K562 (cell line): ENCODE results near the gene IRF2. TPM values are rescaled to one million over a fixed set of nuclear protein-coding genes. Genes with fewer than 3 reads are reported as not detected.

Experiments used
- BMI1 ChIP-seq: fragments of 150-350 bp; IDR thresholded peaks from 2 replicates; pipeline ENCODE4 v1.6.1; 2014; ENCODE audit warnings: low read length
- CBFA2T3 ChIP-seq: fragments of 450-650 bp; IDR thresholded peaks from 2 replicates; pipeline ENCODE4 v1.6.1; 2017
- ILK ChIP-seq: fragments of 450-650 bp; IDR thresholded peaks from 2 replicates; pipeline ENCODE4 v1.6.1; 2016; ENCODE audit warnings: missing genetic modification characterization, low read depth, mild to moderate bottlenecking, missing compliant biosample characterization, moderate library complexity, borderline replicate concordance
- MBD2 ChIP-seq: sonication (generic); IDR thresholded peaks from 2 replicates; pipeline ENCODE4 v1.6.1; 2016; ENCODE audit warnings: low read depth, borderline replicate concordance
- SMAD2 ChIP-seq: fragments of 150-350 bp; IDR thresholded peaks from 2 replicates; pipeline ENCODE4 v1.6.1; 2014; ENCODE audit warnings: low read depth, mild to moderate bottlenecking, low read length
- TBP ChIP-seq: optimal IDR thresholded peaks from 2 replicates; pipeline ENCODE3; 2011; ENCODE audit warnings: low read depth, low read length, improper control_type of control experiment
- ZNF165 ChIP-seq: fragments of 250-450 bp; sonication (Bioruptor Pico); IDR thresholded peaks from 2 replicates; pipeline ENCODE4 v1.4.0; 2020; ENCODE audit warnings: borderline replicate concordance
- ZNF324 ChIP-seq: fragments of 250-450 bp; sonication (Bioruptor Pico); IDR thresholded peaks from 2 replicates; pipeline ENCODE4 v1.4.0; 2020; ENCODE audit warnings: mild to moderate bottlenecking
- ZNF507 ChIP-seq: conservative IDR thresholded peaks from 2 replicates; pipeline ENCODE4 v1.6.1; 2017; ENCODE audit warnings: missing genetic modification characterization, missing compliant biosample characterization
- ZNF695 ChIP-seq: fragments of 450-650 bp; formaldehyde crosslinking; IDR thresholded peaks from 2 replicates; pipeline ENCODE4 v1.4.0; 2020; ENCODE audit warnings: mild to moderate bottlenecking, moderate library complexity
- polyA plus RNA-seq, 8 experiments: library from polyadenylated mRNA; depleted of rRNA in 4 of 8; stranded (reverse) in 5 of 8; unstranded in 3 of 8; fragments of >200 nt; fragmentation: Nextera tagmentation in 2 of 8; fragmentation: Illumina TruSeq in 1 of 8; extraction: Ambion mirVana in 2 of 8; extraction: Trizol in 1 of 8; gene quantifications; 2 replicates each; pipeline versions ENCODE4 v1.2.1 to v1.2.3, GENCODE V29; 2011 to 2014; ENCODE audit warnings: inconsistent platforms in 1 of 8, missing spikeins in 1 of 8
- total RNA-seq, 7 experiments: library from RNA; depleted of rRNA in 6 of 7; stranded (reverse); fragments of >200 nt in 6 of 7; fragmentation: Illumina TruSeq in 2 of 7; extraction: Trizol in 2 of 7; gene quantifications; 2 replicates each; pipeline versions ENCODE4 v1.2.1 to v1.2.3, GENCODE V29; 2011 to 2021; ENCODE audit warnings: low replicate concordance in 1 of 7
- TF ChIP-seq, protein P1 (sequence below): fragments of 200-400 bp; formaldehyde crosslinking; IDR thresholded peaks from 2 replicates; pipeline ENCODE4 v1.6.1; 2017; ENCODE audit warnings: mild to moderate bottlenecking, low read depth, low read length, moderate library complexity
- TF ChIP-seq, protein P2 (sequence below): fragments of 450-650 bp; formaldehyde crosslinking; IDR thresholded peaks from 2 replicates; pipeline ENCODE4 v1.4.0; 2022; ENCODE audit warnings: mild to moderate bottlenecking, moderate library complexity
- TF ChIP-seq, protein P3 (sequence below): fragments of 250-450 bp; sonication (Bioruptor Pico); IDR thresholded peaks from 2 replicates; pipeline ENCODE4 v1.5.0; 2021; ENCODE audit warnings: mild to moderate bottlenecking, moderate library complexity
- TF ChIP-seq, protein P4 (sequence below): fragments of 200-800 bp; sonication (Bioruptor generic); IDR thresholded peaks from 2 replicates; pipeline ENCODE4 v1.6.1; 2016; ENCODE audit warnings: missing genetic modification characterization, missing compliant biosample characterization
- TF ChIP-seq, protein P5 (sequence below): fragments of 250-450 bp; sonication (Bioruptor Pico); IDR thresholded peaks from 2 replicates; pipeline ENCODE4 v1.9.0; 2021; ENCODE audit warnings: mild to moderate bottlenecking, inconsistent platforms

The IRF2 gene
- total and polyA plus RNA-seq, 9 of the 15 experiments (the other 6 are each of a cell fraction or from before 2014, with no cell fraction given): 7.1 to 17.1 (median 11.3) TPM

DNA sequence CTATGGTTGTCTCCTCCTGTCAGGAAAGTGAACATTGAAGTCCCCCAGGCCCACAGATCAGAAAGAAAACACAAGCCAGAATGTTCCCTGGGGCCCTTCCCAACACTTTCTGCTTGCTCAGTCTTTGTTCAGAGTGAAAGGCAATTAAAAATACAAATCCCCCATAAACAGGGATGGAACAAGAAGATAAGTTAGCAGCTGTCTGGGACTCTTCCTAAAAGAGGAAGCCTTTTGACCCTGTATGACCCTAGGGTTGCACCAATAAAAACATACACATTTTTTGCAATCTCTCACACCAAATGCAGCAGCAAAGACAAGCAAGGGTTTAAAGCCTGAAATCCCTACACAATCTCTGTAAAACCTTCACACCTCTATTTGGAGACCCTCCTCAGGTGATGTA lies 22.6 kb downstream of the IRF2 start (continued):
- TF ChIP-seq, protein P1, sequence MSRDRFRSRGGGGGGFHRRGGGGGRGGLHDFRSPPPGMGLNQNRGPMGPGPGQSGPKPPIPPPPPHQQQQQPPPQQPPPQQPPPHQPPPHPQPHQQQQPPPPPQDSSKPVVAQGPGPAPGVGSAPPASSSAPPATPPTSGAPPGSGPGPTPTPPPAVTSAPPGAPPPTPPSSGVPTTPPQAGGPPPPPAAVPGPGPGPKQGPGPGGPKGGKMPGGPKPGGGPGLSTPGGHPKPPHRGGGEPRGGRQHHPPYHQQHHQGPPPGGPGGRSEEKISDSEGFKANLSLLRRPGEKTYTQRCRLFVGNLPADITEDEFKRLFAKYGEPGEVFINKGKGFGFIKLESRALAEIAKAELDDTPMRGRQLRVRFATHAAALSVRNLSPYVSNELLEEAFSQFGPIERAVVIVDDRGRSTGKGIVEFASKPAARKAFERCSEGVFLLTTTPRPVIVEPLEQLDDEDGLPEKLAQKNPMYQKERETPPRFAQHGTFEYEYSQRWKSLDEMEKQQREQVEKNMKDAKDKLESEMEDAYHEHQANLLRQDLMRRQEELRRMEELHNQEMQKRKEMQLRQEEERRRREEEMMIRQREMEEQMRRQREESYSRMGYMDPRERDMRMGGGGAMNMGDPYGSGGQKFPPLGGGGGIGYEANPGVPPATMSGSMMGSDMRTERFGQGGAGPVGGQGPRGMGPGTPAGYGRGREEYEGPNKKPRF: no peak
- TF ChIP-seq ZNF165 (no peak), ZNF507 (tag) (no peak), ZNF695 (no peak), BMI1 (no peak), TBP (no peak), ZNF324 (CRISPR knock-in tag) (no peak), SMAD2 (no peak), CBFA2T3 (peak; percentile 95), ILK (tag) (no peak), MBD2 (no peak)
- TF ChIP-seq, protein P2, sequence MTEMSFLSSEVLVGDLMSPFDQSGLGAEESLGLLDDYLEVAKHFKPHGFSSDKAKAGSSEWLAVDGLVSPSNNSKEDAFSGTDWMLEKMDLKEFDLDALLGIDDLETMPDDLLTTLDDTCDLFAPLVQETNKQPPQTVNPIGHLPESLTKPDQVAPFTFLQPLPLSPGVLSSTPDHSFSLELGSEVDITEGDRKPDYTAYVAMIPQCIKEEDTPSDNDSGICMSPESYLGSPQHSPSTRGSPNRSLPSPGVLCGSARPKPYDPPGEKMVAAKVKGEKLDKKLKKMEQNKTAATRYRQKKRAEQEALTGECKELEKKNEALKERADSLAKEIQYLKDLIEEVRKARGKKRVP (CRISPR knock-in tag): no peak
- TF ChIP-seq, protein P3, sequence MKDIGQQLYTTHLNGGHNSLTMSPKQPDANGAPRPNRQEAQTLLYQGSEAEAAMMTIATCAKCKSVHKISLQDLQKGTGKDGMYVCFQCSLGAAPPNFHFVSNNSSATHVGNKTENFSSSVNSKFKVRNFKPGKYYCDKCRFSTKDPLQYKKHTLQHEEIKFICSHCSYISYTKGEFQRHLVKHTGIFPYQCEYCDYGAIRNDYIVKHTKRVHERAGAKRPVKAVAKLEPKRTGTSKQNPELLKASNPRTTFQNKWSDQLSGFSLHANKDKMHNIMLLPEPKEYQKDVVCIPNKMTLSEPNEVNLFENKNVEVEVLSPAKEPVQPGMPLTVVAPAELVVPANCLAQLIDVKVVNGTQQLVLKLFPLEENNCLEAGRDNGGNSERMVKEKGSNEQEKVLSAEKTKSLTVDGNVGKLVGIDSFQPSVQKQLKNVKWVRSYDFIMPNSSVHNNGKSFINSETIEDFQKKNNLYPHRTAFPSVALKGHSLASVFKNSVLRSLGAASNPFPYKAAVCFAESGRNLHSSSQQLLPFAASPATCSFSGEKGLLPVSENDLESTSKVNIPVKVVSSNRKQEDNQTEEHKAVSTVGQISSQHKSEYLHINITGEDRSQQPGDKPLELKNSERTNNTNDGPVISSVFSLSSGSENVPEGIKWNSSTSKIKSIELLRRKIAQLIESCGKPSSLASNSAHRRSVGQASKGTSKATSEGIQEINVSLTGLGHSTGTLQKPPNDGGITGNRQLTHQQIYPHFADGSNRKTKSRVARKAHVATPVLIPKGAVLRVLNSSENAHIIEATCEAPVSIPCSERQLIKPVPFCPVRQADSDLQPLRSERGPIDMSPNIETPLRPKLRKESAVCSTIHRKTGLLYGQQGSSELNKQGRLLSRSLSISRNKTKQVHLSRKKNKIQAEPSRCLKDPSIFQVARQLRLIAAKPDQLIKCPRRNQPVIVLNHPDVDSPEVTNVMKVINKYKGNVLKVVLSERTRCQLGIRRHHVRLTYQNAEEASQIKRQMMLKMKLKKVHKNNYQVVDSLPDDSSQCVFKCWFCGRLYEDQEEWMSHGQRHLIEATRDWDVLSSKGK: no peak
- TF ChIP-seq, protein P4, sequence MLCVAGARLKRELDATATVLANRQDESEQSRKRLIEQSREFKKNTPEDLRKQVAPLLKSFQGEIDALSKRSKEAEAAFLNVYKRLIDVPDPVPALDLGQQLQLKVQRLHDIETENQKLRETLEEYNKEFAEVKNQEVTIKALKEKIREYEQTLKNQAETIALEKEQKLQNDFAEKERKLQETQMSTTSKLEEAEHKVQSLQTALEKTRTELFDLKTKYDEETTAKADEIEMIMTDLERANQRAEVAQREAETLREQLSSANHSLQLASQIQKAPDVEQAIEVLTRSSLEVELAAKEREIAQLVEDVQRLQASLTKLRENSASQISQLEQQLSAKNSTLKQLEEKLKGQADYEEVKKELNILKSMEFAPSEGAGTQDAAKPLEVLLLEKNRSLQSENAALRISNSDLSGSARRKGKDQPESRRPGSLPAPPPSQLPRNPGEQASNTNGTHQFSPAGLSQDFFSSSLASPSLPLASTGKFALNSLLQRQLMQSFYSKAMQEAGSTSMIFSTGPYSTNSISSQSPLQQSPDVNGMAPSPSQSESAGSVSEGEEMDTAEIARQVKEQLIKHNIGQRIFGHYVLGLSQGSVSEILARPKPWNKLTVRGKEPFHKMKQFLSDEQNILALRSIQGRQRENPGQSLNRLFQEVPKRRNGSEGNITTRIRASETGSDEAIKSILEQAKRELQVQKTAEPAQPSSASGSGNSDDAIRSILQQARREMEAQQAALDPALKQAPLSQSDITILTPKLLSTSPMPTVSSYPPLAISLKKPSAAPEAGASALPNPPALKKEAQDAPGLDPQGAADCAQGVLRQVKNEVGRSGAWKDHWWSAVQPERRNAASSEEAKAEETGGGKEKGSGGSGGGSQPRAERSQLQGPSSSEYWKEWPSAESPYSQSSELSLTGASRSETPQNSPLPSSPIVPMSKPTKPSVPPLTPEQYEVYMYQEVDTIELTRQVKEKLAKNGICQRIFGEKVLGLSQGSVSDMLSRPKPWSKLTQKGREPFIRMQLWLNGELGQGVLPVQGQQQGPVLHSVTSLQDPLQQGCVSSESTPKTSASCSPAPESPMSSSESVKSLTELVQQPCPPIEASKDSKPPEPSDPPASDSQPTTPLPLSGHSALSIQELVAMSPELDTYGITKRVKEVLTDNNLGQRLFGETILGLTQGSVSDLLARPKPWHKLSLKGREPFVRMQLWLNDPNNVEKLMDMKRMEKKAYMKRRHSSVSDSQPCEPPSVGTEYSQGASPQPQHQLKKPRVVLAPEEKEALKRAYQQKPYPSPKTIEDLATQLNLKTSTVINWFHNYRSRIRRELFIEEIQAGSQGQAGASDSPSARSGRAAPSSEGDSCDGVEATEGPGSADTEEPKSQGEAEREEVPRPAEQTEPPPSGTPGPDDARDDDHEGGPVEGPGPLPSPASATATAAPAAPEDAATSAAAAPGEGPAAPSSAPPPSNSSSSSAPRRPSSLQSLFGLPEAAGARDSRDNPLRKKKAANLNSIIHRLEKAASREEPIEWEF: no peak
- TF ChIP-seq, protein P5, sequence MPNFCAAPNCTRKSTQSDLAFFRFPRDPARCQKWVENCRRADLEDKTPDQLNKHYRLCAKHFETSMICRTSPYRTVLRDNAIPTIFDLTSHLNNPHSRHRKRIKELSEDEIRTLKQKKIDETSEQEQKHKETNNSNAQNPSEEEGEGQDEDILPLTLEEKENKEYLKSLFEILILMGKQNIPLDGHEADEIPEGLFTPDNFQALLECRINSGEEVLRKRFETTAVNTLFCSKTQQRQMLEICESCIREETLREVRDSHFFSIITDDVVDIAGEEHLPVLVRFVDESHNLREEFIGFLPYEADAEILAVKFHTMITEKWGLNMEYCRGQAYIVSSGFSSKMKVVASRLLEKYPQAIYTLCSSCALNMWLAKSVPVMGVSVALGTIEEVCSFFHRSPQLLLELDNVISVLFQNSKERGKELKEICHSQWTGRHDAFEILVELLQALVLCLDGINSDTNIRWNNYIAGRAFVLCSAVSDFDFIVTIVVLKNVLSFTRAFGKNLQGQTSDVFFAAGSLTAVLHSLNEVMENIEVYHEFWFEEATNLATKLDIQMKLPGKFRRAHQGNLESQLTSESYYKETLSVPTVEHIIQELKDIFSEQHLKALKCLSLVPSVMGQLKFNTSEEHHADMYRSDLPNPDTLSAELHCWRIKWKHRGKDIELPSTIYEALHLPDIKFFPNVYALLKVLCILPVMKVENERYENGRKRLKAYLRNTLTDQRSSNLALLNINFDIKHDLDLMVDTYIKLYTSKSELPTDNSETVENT (CRISPR knock-in tag): no peak
